Kidney epithelial cell (primary cell): Measurements from ENCODE around the gene ARMC5. TPM values are rescaled to one million over a fixed set of nuclear protein-coding genes. Genes with fewer than 3 reads are reported as not detected.
"Not testable (repeated sequence)": the region's sequence is repeated elsewhere in the genome, so short reads cannot be mapped to it uniquely, and the experiment has no call there.

Experiments used
- DNase-seq: peaks from one replicate; pipeline ENCODE4 v3.0.0-alpha.2; 2010; ENCODE audit warnings: low read depth
- H3K27me3 ChIP-seq: 2 replicates; pipeline ENCODE4 v1.6.0; 2011; ENCODE audit warnings: low read length; ENCODE audit not compliant: control insufficient read depth, insufficient read depth
- H3K36me3 ChIP-seq: 2 replicates; pipeline ENCODE4 v1.5.1; 2011; ENCODE audit warnings: low read length; ENCODE audit not compliant: control insufficient read depth, insufficient read depth
- H3K4me3 ChIP-seq: 2 replicates; pipeline ENCODE4 v1.5.1; 2011; ENCODE audit warnings: low read depth, mild to moderate bottlenecking, control low read depth, low read length
- total RNA-seq: library from RNA; depleted of rRNA; stranded (reverse); fragments of >200 nt; gene quantifications from 2 replicates; pipeline ENCODE4 v1.2.3, GENCODE V29; 2015
- TF ChIP-seq, protein P1 (sequence below): IDR thresholded peaks from 2 replicates; pipeline ENCODE4 v1.5.1; 2011; ENCODE audit warnings: mild to moderate bottlenecking, moderate library complexity, low read length, control low read depth, inconsistent platforms; ENCODE audit not compliant: insufficient read depth, poor library complexity, severe bottlenecking

The ARMC5 gene
- total RNA-seq, 1 donor from 2014 or later: 18.7 TPM

DNA sequence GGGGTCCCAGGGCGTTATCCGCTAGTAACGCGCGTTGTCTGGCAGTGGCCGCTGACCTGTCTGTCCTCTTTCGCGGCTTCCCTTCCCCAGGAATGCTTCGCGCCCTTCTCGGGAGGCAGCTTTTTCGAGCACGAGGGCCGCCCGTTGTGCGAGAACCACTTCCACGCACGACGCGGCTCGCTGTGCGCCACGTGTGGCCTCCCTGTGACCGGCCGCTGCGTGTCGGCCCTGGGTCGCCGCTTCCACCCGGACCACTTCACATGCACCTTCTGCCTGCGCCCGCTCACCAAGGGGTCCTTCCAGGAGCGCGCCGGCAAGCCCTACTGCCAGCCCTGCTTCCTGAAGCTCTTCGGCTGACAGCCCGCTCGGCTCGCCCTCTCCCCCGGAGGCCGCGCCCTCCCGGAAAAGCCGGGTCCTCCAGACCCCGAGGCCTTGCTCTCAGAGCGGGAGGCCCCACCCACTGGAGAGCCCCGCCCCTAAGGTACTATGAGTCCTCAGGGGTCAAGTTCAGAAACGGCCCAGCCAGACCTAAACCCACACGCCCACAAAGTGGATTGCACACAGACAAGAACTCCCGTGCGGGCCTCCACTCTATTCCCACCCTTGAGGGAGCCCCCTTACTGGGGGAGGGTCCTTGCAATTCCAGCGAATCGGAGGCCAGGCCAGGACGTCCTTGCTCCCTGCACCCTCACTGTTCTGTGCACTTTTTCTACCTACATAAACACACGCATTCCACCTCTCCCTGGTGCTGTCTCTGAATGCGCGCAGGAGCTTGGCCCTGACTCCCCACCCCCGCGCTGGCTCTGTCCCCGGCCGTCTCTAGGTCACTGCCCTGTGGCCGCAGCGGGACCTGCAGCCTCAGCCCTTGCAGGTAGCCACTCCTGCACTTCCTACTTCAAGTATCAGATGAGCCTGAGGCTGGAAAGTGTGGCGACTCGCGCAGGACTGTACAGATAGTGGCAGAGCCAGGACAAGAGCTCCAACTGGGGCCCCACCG, 18.2 kb downstream of the ARMC5 start:
- Histone ChIP-seq H3K4me3 (no peak overlapping the region), H3K27me3 (peaks cover 5% of the 10 kb centered on the region), H3K36me3 (no peaks in the 10 kb centered on the region)
- no peak for DNase-seq
- TF ChIP-seq, protein P1, sequence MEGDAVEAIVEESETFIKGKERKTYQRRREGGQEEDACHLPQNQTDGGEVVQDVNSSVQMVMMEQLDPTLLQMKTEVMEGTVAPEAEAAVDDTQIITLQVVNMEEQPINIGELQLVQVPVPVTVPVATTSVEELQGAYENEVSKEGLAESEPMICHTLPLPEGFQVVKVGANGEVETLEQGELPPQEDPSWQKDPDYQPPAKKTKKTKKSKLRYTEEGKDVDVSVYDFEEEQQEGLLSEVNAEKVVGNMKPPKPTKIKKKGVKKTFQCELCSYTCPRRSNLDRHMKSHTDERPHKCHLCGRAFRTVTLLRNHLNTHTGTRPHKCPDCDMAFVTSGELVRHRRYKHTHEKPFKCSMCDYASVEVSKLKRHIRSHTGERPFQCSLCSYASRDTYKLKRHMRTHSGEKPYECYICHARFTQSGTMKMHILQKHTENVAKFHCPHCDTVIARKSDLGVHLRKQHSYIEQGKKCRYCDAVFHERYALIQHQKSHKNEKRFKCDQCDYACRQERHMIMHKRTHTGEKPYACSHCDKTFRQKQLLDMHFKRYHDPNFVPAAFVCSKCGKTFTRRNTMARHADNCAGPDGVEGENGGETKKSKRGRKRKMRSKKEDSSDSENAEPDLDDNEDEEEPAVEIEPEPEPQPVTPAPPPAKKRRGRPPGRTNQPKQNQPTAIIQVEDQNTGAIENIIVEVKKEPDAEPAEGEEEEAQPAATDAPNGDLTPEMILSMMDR: no peak

DNA sequence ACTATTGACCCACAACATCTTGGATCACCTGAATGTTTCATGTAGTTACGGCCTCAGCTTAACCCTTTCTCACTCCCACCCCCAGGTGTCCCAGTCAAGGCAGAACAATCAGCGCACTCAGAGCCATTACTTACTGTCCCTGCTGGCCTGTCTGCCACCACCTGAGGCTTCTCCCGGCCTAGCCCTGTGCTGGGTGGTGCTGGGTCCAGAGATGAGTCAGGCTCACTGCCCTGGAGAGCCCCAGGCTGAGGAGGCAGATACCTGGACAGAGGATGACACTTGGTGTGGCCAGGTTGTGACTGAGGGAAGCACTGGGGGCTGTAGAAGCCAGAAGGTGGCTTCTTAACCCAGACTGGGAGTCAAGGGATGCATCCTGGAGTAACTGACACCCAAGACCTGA, 19.7 kb downstream of the ARMC5 start:
- no peak for DNase-seq
- TF ChIP-seq, protein P1: no peak
- H3K27me3 ChIP-seq: peaks cover 8% of the 10 kb centered on the region
- no peak overlapping the region for H3K4me3 ChIP-seq
- no peaks in the 10 kb centered on the region for H3K36me3 ChIP-seq

DNA sequence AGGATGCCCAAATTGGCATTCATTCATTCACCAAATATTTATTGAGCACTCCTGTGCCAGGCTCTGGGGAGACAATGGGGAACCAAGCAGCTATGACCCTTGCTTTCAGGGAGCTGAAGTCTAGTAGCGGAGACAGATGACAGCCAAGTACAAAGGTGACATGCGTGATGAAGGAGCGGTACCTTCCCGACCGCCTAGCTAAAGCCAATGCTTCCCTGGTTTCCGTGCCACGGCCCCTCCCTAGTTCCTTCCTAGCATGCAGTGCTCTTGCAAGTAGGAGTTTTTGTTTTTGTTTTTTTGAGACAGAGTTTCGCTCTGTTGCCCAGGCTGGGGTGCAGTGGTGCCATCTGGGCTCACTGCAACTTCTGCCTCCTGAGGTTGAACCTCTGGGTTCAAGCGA, 20.4 kb downstream of the ARMC5 start:
- H3K27me3 ChIP-seq: peaks cover 8% of the 10 kb centered on the region
- no peaks in the 10 kb centered on the region for H3K36me3 ChIP-seq
- DNase-seq: no peak
- H3K4me3 ChIP-seq: no peak overlapping the region
- TF ChIP-seq, protein P1: no peak

DNA sequence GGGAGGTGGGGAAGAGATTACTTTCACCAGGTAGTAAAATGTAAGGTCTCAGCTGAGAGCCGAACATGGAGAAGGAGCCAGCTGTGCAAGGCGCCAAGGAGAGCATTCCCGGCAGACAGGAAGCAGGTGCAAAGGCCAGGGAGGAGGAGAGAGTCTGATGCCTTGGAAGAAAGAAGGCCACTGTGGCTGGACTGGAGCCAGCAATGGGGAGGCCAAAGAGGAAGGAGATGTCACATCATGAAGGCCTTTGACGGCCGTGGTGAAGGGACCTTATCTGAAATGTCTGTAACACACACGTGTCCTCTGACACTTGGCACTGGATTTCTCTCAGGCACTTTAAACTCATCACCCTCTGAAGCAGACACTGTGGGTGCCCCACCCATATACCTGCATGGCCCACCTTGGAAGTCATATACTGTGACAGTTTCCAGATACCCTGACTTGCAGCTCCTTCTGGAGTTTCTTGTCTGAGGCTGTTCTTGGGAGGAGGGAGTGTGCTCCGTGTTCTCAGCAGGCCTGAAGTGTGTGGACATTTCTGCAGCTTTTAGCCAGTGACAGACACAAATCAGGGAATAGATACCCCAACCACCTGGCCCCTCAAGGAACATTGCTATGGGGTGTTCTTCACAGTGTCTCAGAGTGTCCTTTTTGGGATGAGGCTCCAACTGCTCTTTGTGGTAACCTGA, 21.7 kb downstream of the ARMC5 start:
- Histone ChIP-seq H3K27me3 (peaks cover 12% of the 10 kb centered on the region), H3K36me3 (no peaks in the 10 kb centered on the region), H3K4me3 (no peak overlapping the region)
- TF ChIP-seq, protein P1: no peak
- no peak for DNase-seq

DNA sequence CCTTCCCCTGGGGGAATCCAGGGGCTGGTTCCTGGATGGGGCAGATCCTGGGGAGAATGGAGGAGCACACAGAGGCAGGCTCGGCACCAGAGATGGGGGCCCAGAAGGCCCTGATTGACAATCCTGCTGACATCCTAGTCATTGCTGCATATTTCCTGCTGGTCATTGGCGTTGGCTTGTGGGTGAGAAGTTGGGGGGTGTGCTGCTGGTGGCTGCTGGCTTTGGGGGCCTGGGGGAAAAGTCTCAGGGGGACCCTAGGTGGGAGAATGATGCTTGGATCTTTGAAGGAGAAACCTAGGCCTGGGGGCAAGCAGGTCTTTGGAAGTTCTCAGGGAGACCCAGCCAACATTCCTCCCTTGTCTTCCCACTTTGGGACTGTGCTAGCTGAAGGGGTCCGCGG, 23.8 kb downstream of the ARMC5 start, which contains the start of gene SLC5A2:
SLC5A2 (plus strand) TSS at position 43 of the 400 bp plus-strand sequence; CDS start at position 57, 14 bp downstream.
- DNase-seq: no peak
- H3K36me3 ChIP-seq: no peaks in the 10 kb centered on the region
- TF ChIP-seq, protein P1: no peak
- H3K27me3 ChIP-seq: peaks cover 30% of the 10 kb centered on the region
- no peak within 1 kb of the TSS for H3K4me3 ChIP-seq

DNA sequence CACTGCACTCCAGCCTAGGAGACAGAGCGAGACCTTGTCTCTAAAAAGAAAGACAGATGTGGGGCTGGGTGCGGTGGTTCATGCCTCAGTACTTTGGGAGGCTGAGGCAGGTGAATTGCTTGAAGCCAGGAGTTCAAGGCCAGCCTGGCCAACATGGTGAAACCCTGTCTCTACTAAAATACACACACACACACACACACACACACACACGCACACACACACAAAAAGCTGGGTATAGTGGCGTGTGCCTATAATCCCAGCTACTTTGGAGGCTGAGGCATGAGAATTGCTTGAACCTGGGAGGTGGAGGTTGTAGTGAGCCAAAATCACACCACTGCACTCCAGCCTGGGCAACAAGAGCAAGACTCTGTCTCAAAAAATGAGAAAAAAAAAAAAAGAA, 24.7 kb downstream of the ARMC5 start:
- DNase-seq: not testable (repeated sequence)

More for the DNA sequence above, 24.7 kb downstream of the ARMC5 start:
- peaks cover 39% of the 10 kb centered on the region for H3K27me3 ChIP-seq
- H3K36me3 ChIP-seq, H3K4me3 ChIP-seq: not testable (repeated sequence)
